B cell (primary cell): ENCODE measurements around the gene OSTF1.

Experiments used
- CTCF ChIP-seq: fragments of 200-600 bp; IDR thresholded peaks from one replicate; pipeline ENCODE4 v1.8.0; 2022; ENCODE audit warnings: antibody characterized with exemption, mild to moderate bottlenecking
- EZH2 ChIP-seq: IDR thresholded peaks from 2 replicates; pipeline ENCODE4 v1.6.1; 2012; ENCODE audit warnings: borderline replicate concordance, low read depth, mild to moderate bottlenecking, moderate library complexity, low read length; ENCODE audit not compliant: insufficient read depth, poor library complexity, severe bottlenecking

DNA sequence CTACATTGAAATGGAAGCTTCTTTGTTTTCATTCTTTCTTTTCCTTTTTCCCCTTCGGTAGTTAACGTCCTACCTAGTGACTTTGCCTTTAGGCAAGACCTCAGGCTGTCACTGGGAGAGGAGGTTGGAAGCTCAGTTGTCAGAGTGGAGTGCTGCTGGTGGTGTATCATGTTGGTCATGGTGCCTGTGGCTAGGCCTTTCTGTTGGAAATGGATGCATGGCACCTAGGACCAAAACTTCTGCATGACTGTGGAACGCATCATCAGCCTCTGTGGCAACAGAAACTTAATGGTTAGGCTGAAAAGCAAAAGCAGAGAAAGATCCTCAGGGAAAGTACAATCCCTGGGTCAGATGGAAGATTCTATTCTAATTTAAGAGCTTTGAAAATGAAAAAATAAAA, 57.9 kb downstream of the OSTF1 start:
- TF ChIP-seq CTCF (no peak), EZH2 (no peak)
